HG03060 (cell line): Measurements from ENCODE around the gene RIPK3.

ENCODE experiments used
- ATAC-seq: cut with Tn5 transposase; IDR thresholded peaks from one replicate; pipeline ENCODE4 v1.9.1; 2021; ENCODE audit warnings: low read depth, moderate number of reproducible peaks; ENCODE audit not compliant: unreplicated experiment

Gene RIPK3

DNA sequence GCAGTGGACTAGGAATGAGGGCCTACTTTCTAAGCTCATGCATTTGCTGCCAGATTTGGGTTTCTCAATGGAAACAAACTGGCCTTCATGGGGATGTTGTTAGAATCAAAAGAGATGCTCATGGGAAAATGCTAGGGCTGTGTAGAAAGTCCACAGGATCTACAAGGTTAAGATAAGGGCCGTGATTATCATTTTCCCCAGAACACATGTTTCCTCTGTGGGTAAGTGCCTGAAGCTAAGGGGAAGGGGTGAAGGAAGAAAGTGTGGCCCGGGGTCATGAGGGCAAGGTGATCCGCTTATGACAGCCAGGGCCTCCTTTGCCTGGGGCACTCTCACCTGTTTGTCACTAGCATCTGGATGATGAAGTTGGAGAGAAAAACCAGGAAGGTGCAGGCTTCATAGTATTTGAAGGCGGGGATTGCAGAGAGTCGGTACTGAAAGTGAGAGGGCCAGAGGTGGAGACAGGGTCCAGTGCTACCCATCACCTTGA, 14.7 kb downstream of the RIPK3 start:
- ATAC-seq, result no peak

DNA sequence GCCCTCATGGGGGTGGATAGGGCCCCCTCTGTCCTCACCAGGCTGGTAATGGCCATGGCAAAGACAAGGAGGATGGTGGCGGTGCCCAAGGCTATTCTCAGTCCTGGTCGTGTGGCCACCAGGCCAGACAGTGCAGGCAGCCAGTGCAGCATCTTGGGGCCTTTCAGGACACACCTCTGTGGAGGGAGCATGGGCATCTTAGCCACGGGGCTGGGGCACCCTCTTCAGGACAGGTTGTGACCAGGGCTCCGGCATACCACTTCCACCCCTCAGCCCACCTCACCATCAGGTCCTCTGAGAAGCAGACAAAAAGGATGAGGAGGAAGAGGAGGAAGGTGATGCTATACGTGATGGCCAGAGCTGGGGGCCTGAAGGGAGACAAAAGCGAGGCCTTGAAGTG, 15.8 kb downstream of the RIPK3 start:
- no peak for ATAC-seq

DNA sequence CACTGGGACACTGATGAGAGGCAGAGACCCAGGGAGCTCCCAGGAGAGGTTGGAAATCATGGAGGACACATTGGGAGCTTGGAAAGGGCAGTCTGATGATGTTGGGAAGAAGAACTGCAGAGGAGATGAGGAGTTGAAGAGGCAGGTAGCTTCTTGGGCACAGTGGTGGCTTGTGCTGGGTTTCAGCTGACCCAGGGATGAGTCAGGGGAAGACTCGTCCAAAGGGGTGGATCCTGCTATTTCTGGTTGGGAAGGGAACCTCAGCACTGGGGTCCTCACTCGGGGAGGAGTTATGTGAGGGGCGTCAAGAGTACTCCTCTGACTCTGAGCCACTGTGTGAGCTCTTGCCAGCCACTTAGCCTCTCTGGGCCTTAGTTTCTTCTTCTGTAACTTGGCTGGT, 16.4 kb downstream of the RIPK3 start:
- ATAC-seq, result no peak

DNA sequence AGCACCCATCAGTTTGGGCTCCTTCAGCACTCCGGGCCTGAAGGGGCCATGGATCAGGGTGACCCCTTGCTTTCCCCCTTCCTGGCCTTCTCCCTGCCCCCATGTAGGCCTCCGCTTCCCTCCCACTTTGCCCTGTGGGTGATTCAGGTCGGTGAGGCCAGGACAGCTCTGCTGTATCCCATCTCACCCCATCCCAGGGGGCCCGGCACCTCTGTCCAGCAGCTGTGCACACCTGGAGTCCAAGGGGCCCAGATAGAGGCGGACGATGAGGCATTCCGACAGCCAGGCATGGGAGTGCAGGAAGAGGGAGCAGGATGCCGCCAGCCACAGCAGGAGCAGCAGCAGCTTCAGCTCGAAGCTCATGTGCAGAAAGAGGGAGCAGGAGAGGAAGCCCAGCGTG, 17.1 kb downstream of the RIPK3 start:
- no peak for ATAC-seq

DNA sequence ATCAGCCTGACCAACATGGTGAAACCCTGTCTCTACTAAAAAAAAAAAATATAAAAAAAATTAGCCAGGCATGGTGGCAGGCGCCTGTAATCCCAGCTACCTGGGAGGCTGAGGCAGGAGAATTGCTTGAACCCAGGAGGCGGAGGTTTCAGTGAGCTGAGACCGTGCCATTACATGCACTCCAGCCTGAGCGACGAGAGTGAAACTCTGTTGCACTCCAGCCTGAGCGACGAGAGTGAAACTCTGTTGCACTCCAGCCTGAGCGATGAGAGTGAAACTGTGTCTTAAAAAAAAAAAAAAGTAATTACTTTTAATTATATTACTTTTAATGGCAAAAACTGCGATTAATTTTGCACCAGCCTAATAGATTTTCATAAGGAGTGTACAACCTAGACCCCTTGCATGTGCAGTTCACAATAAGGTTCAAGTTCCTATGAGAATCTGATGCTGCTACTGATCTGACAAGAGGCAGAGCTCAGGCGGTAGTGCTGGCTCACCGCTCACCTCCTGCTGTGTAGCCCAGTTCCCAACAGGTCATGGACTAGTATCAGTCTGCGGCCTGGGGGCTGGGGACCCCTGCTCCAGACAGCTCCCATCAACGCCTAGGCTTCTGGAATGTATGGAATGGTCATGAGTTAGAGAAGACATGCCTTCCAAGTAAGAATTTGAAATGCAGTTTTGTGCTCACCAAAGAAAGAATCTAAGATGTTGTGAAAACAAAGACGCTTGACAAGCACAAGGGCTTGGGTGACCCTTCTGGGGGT, 18.4 kb downstream of the RIPK3 start:
- ATAC-seq, result no peak

DNA sequence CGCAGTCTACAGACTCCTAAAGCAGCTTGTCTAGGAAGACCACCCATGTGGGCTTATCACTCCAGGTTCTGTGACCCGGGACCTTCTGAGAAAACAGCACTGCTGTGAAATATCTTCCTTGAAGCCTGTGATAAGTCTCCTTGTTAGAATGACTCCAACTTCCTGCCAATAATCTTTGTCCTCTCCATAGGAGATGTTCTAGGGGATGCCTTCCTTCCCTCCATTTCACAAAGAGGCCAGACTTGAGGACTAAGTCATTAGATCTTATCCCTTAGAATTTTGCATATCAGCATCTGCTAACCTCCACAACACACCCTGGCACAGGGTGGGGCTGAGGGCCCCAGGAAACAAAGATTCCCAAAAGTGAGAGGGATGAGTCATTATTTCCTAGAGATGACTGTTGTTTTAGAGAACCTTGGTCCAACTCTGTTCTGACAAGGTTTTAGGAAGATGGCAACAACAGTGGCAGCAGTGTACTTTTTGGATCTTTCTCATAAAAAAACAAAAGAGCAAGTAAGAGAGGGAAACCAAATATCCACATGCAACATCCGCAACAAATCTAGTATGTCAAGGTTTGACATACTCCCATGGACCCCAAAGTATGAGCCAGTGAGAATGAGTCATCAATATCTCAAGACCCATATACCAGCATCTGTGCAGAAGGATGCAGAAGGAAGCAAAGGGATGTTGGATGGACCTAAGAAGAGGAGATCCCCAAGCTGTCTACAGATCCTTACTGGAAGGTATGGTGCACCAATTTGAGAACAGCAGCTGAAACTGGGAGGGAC, 22.5 kb downstream of the RIPK3 start:
- no peak for ATAC-seq

DNA sequence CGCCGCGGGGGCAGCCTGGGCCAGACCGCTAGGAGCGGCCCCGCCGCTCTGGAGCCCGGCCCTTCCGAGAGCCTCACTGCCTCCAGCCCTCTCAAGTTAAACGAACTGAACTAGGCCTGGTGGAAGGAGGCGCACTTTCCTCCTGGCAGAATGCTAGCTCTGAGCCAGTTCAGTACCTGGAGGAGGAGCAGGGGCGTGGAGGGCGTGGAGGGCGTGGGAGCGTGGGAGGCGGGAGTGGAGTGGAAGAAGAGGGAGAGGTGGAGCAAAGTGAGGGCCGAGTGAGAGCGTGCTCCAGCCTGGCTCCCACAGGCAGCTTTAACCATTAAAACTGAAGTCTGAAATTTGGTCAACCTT, 23.2 kb downstream of the RIPK3 start:
- ATAC-seq, result no peak

DNA sequence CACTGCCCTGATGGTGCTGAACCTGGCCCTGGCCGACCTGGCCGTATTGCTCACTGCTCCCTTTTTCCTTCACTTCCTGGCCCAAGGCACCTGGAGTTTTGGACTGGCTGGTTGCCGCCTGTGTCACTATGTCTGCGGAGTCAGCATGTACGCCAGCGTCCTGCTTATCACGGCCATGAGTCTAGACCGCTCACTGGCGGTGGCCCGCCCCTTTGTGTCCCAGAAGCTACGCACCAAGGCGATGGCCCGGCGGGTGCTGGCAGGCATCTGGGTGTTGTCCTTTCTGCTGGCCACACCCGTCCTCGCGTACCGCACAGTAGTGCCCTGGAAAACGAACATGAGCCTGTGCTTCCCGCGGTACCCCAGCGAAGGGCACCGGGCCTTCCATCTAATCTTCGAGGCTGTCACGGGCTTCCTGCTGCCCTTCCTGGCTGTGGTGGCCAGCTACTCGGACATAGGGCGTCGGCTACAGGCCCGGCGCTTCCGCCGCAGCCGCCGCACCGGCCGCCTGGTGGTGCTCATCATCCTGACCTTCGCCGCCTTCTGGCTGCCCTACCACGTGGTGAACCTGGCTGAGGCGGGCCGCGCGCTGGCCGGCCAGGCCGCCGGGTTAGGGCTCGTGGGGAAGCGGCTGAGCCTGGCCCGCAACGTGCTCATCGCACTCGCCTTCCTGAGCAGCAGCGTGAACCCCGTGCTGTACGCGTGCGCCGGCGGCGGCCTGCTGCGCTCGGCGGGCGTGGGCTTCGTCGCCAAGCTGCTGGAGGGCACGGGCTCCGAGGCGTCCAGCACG, 23.8 kb downstream of the RIPK3 start:
- ATAC-seq, result no peak

DNA sequence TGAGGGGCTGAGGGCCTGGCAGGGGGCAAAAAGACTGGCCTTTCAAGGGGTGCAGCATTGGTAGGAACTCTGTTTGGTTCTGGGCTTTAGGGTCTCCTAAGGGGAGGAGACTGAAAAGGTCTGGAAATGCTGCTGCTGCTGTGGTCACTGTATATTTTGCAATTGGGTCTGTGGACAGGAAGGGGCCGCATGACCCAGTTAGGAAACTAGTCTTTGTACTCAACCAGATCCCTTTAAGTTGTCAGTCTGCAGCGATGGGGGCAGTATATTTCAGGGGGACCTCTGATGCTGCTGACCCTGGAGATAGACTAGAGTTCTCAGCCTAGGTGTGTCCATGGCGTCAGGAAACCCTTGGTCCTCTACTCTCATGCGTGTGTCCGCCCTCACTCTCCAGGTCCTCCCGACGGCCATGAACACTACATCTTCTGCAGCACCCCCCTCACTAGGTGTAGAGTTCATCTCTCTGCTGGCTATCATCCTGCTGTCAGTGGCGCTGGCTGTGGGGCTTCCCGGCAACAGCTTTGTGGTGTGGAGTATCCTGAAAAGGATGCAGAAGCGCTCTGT, 24.5 kb downstream of the RIPK3 start:
- ATAC-seq, result no peak

DNA sequence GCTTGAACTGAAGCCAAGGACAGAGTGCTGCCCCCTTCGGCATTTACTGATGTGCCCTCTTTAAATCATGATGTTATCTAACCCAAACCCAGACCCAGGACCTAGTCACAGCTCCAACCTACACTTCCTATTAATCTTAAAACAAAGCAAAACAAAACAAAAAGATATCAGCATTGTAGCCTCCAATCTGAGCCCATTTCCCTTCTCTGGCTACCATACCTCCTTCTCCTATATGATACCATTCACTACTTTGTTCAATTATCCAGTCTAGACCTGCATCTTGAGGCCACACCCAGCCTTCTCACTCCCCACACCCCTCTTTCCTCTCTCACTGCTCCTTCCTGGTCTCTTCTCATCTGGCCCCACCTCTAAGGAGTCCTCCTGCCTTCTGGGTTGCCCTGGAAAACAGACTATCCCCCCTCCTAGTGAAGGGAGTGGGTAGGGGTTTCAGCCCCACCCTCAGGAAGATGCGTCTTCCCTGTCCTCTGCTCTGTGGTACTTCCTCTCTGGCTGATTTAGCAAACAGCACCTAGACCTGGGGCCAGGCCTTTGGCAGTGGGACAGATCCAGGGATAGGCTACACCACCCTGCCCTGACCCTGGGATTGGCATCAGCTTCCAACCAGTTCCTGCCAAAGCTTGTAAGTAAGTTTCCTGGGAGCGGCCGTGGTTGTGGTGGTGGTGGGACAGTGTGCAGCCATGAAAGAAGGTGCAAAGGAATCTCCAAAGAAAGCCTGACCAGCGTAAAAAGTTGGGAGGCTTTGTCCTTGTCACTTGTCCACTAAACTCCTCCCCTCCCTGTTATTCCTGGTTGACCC, 25.2 kb downstream of the RIPK3 start:
- ATAC-seq, result no peak

DNA sequence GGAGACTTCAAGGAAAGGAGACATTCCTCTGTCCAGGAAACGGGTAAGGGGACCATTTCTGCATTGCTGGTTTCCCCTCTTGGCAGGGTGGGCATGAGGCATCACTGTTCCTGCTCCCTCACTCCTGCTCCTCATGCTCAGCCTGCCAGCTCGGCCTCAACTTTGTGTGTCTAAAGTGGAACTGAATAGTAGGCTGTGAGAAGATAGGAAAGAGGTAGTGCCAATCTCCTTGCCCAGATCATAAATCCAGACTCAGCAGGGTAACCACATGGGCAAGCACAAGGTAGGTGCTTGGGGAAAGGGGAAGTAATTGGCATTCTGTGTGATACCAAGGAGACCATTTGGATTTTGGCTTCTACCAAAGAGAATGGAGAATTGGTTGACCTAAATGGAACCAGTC, 25.9 kb downstream of the RIPK3 start:
- no peak for ATAC-seq

DNA sequence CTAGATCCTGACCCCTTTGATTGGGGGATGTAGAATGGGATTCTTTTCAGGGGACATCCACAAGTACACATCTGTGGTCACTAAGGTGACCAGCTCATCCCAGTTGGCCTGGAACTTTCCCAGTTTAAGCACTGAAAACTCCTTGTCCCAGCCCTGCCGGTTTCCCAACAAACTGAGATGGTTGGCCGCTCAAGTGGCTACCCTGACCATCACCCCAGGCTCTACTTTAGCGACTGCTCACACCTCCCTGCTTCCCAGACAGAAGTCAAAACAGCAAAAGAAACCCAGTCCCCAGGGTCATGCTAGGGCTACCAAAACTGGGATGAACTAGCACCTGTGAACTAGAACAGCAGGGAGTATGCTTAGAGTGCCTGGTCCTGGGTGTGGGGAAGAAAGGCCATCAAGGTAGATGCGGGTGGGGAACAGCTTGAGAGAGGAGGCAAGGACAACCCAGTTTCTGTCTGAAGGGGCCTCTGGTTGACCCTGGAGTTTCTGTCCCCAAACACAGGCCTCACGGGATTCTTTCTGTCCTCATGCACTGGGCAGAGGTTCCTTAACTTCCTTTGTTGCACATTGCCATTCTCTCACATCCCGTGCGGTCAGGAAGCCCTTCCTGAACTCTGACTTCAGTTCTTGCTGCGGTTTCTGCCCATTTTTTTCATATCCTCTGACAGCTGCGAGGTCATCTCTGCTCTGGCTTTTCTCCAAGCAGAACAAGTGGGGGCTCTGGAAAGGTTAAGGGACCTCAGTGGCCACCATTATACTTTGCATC, 26.9 kb downstream of the RIPK3 start:
- no peak for ATAC-seq

DNA sequence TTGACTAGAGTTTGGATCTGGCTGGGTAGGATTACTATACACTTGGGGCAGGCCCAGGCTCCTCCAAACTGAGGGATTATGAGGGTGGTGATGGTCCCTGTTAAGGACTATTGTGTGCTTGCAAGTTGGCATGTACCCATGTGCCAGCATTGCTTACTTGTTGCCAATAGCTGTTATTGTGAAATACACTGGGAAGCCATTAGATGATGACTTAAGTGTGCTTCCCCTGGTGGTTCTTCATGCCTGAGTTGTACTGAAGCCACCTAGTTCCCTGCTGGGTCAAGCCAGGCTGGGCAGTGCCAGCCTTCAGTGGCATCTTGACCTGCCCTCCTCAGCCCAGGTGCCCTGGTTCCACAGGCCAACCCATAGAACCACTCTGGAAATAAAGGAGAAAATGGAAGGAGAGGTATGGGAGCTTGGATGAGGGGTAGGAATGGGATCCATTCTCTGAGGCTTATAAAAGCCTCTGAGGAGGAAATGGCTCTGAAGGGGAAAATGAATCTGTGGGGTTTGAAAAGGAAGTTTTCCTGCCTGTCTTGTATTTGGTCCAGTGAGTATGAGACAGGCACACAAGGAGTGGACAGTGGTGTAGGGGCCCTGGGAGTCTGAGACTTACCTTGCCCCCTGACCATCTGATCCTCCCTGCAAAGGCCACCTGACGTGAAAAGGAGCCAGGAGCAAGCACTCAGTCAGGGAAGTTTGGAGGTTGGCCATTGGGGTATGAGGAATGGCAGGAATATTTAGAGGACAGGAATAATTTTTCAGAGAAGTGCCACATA, 27.8 kb downstream of the RIPK3 start:
- ATAC-seq, result no peak

DNA sequence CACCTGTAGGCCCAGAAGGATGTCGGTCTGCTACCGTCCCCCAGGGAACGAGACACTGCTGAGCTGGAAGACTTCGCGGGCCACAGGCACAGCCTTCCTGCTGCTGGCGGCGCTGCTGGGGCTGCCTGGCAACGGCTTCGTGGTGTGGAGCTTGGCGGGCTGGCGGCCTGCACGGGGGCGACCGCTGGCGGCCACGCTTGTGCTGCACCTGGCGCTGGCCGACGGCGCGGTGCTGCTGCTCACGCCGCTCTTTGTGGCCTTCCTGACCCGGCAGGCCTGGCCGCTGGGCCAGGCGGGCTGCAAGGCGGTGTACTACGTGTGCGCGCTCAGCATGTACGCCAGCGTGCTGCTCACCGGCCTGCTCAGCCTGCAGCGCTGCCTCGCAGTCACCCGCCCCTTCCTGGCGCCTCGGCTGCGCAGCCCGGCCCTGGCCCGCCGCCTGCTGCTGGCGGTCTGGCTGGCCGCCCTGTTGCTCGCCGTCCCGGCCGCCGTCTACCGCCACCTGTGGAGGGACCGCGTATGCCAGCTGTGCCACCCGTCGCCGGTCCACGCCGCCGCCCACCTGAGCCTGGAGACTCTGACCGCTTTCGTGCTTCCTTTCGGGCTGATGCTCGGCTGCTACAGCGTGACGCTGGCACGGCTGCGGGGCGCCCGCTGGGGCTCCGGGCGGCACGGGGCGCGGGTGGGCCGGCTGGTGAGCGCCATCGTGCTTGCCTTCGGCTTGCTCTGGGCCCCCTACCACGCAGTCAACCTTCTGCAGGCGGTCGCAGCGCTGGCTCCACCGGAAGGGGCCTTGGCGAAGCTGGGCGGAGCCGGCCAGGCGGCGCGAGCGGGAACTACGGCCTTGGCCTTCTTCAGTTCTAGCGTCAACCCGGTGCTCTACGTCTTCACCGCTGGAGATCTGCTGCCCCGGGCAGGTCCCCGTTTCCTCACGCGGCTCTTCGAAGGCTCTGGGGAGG, 28.9 kb downstream of the RIPK3 start, which contains the start of gene LTB4R:
Gene LTB4R, plus strand, starts transcription at position 857 of the 959 bp plus-strand sequence. CDS start 4,150 bp downstream, outside the sequence.
- peak; percentile 46 for ATAC-seq

DNA sequence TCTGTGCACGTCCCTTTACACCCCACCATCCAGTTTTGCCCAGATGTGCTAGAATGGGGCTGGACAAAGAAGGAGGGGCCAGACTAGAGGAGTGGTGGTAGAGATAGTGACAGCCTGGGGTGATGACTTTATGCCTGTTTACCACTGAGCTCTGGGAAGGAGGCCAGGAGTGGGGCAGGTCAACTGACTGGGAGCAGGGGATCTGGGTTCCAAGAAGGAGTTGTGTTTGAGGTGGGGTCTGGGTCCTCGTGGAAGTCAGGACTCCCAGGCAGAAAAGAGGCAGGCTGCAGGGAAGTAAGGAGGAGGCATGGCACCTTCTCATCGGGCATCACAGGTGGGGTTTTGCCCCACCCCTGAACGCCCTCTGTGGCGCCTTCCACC, 29.5 kb downstream of the RIPK3 start:
- ATAC-seq, result no peak

DNA sequence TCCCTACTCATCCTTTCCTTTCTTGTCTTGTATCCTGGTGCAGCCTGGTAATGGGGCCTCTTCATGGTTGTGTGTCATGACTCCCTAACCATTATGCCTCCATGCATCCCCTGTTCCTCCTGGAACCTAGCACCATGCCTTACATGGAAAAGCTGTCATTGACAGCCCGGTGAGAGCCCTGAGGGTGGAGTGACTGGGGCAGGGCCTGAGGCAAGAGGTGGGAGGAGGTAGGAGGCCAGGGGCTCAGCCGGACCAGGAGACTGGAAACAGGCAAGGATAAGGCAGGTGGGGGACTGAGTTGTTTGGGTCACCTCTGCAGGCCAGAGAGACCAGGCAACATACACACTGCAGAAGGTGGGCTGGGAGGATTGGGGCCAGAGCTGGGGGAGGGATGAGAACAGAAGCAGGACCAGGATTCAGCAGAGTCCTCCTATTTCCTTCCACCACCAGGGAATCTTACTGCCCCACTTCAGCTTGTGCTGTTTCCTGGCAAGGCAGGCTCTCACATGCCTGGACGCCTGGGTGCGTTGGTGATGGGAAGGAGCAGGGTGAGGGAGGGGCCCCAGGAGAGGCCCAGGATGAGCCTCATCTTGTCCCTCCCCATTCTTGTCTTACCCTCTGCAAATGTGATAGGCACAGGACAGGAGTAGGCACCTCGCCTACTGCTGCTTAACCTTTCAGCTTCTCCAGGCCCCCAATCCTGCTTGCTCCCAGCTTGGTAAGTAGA, 30.1 kb downstream of the RIPK3 start, which contains the start of gene LTB4R2:
Gene LTB4R2, plus strand, starts transcription at position 603 of the 727 bp plus-strand sequence. CDS start 525 bp downstream, outside the sequence.
- ATAC-seq, result no peak
